WTC11 (cell line): Measurements from ENCODE around the gene SMARCA4. TPM values are rescaled to one million over a fixed set of nuclear protein-coding genes. Genes with fewer than 3 reads are reported as not detected.

Source experiments
- ATAC-seq: fragments of 200-7000 bp; cut with Tn5 transposase; 2 replicates; pipeline ENCODE4 v1.10.0; 2021; ENCODE audit warnings: mild to moderate bottlenecking, moderate library complexity
- CTCF ChIA-PET: fragments of 300-600 bp; sonication (Branson Sonifier 250); formaldehyde crosslinking; loops from one replicate; lab custom pipeline; 2021; ENCODE audit warnings: antibody characterized with exemption; lab: Charles Lee
- POLR2A ChIA-PET: fragments of 350-600 bp; sonication (Branson Sonifier 250); formaldehyde crosslinking; loops from one replicate; lab custom pipeline; 2021; ENCODE audit warnings: antibody characterized with exemption; lab: Charles Lee
- DNase-seq: peaks from one replicate; pipeline ENCODE4 v3.0.0; 2021; ENCODE audit warnings: low spot score
- H3K27ac Mint-ChIP-seq: 2 replicates; pipeline ENCODE4 v1.8.0; 2021; ENCODE audit warnings: mixed read lengths
- H3K27me3 Mint-ChIP-seq: 2 replicates; pipeline ENCODE4 v1.8.0; 2021; ENCODE audit warnings: low read depth, mild to moderate bottlenecking, moderate library complexity, mixed read lengths
- H3K36me3 Mint-ChIP-seq: 2 replicates; pipeline ENCODE4 v1.8.0; 2021; ENCODE audit warnings: mixed read lengths
- H3K4me1 Mint-ChIP-seq: 2 replicates; pipeline ENCODE4 v1.8.0; 2022; ENCODE audit warnings: mixed read lengths
- H3K4me3 Mint-ChIP-seq: 2 replicates; pipeline ENCODE4 v1.8.0; 2021; ENCODE audit warnings: mild to moderate bottlenecking, moderate library complexity, mixed read lengths
- H3K9me3 Mint-ChIP-seq: 2 replicates; pipeline ENCODE4 v1.8.0; 2021; ENCODE audit warnings: mixed read lengths
- AR ChIP-seq: fragments of 250-450 bp; sonication (Bioruptor Pico); IDR thresholded peaks from 2 replicates; pipeline ENCODE4 v1.9.0; 2021; ENCODE audit warnings: mild to moderate bottlenecking
- ARID4B ChIP-seq: sonication (generic); formaldehyde crosslinking; IDR thresholded peaks from 2 replicates; pipeline ENCODE4 v1.8.0; 2023; ENCODE audit warnings: missing genetic modification reagents, mild to moderate bottlenecking, borderline replicate concordance
- CREB1 ChIP-seq: sonication (generic); formaldehyde crosslinking; IDR thresholded peaks from 2 replicates; pipeline ENCODE4 v1.8.0; 2023; ENCODE audit warnings: mild to moderate bottlenecking, missing genetic modification reagents
- CTCF ChIP-seq: fragments of 200-600 bp; IDR thresholded peaks from 2 replicates; pipeline ENCODE4 v1.8.0; 2022; ENCODE audit warnings: antibody characterized with exemption
- E2F4 ChIP-seq: sonication (generic); formaldehyde crosslinking; IDR thresholded peaks from 2 replicates; pipeline ENCODE4 v1.8.1; 2022; ENCODE audit warnings: low read depth, mild to moderate bottlenecking, moderate library complexity, missing genetic modification reagents, borderline replicate concordance
- ELF4 ChIP-seq: sonication (generic); formaldehyde crosslinking; IDR thresholded peaks from 2 replicates; pipeline ENCODE4 v1.8.1; 2022; ENCODE audit warnings: low read depth, mild to moderate bottlenecking, moderate library complexity, missing genetic modification reagents
- EMX1 ChIP-seq: fragments of 250-450 bp; sonication (Bioruptor Pico); IDR thresholded peaks from 2 replicates; pipeline ENCODE4 v1.8.0; 2021; ENCODE audit warnings: mild to moderate bottlenecking
- ERG ChIP-seq: fragments of 250-450 bp; sonication (Bioruptor Pico); IDR thresholded peaks from 2 replicates; pipeline ENCODE4 v1.8.0; 2021; ENCODE audit warnings: mild to moderate bottlenecking
- ESRRA ChIP-seq: sonication (generic); formaldehyde crosslinking; IDR thresholded peaks from 2 replicates; pipeline ENCODE4 v1.8.1; 2022; ENCODE audit warnings: mild to moderate bottlenecking, missing genetic modification reagents, borderline replicate concordance
- ETV6 ChIP-seq: sonication (generic); formaldehyde crosslinking; IDR thresholded peaks from 2 replicates; pipeline ENCODE4 v1.8.1; 2022; ENCODE audit warnings: mild to moderate bottlenecking, missing genetic modification reagents
- GRHL2 ChIP-seq: fragments of 250-450 bp; sonication (Bioruptor Pico); IDR thresholded peaks from 2 replicates; pipeline ENCODE4 v1.8.0; 2022; ENCODE audit warnings: mild to moderate bottlenecking, moderate library complexity; ENCODE audit not compliant: insufficient replicate concordance, severe bottlenecking
- GTF2I ChIP-seq: fragments of 250-450 bp; sonication (Bioruptor Pico); conservative IDR thresholded peaks from 2 replicates; pipeline ENCODE4 v1.4.0; 2021; ENCODE audit warnings: mild to moderate bottlenecking
- HMGA2 ChIP-seq: fragments of 250-450 bp; sonication (Bioruptor Pico); IDR thresholded peaks from 2 replicates; pipeline ENCODE4 v1.4.0; 2021; ENCODE audit warnings: mild to moderate bottlenecking, moderate library complexity
- JAZF1 ChIP-seq: fragments of 250-450 bp; sonication (Bioruptor Pico); IDR thresholded peaks from 2 replicates; pipeline ENCODE4 v1.9.0; 2021; ENCODE audit warnings: moderate library complexity, mild to moderate bottlenecking, inconsistent platforms
- MXD4 ChIP-seq: fragments of 250-450 bp; sonication (Bioruptor Pico); IDR thresholded peaks from 2 replicates; pipeline ENCODE4 v1.8.0; 2021; ENCODE audit warnings: mild to moderate bottlenecking, moderate library complexity, borderline replicate concordance
- NR2C2 ChIP-seq: sonication (generic); formaldehyde crosslinking; IDR thresholded peaks from 2 replicates; pipeline ENCODE4 v1.8.0; 2022; ENCODE audit warnings: mild to moderate bottlenecking, missing genetic modification reagents
- PREB ChIP-seq: sonication (generic); formaldehyde crosslinking; IDR thresholded peaks from 2 replicates; pipeline ENCODE4 v1.8.1; 2022; ENCODE audit warnings: mild to moderate bottlenecking, missing genetic modification reagents, moderate library complexity, borderline replicate concordance
- SOX15 ChIP-seq: fragments of 250-450 bp; sonication (Bioruptor Pico); IDR thresholded peaks from 2 replicates; pipeline ENCODE4 v1.9.0; 2021; ENCODE audit warnings: mild to moderate bottlenecking
- TCF7 ChIP-seq: sonication (generic); formaldehyde crosslinking; IDR thresholded peaks from 2 replicates; pipeline ENCODE4 v1.8.0; 2022; ENCODE audit warnings: mild to moderate bottlenecking, low read depth, missing genetic modification reagents, moderate library complexity
- ZBTB43 ChIP-seq: sonication (generic); formaldehyde crosslinking; IDR thresholded peaks from 2 replicates; pipeline ENCODE4 v1.8.1; 2023; ENCODE audit warnings: mild to moderate bottlenecking, missing genetic modification reagents
- ZNF121 ChIP-seq: sonication (generic); formaldehyde crosslinking; IDR thresholded peaks from 2 replicates; pipeline ENCODE4 v1.8.0; 2023; ENCODE audit warnings: missing genetic modification reagents
- ZNF232 ChIP-seq: sonication (generic); formaldehyde crosslinking; IDR thresholded peaks from 2 replicates; pipeline ENCODE4 v1.8.0; 2022; ENCODE audit warnings: mild to moderate bottlenecking, missing genetic modification reagents
- ZNF263 ChIP-seq: sonication (generic); formaldehyde crosslinking; IDR thresholded peaks from 2 replicates; pipeline ENCODE4 v1.8.1; 2022; ENCODE audit warnings: low read depth, mild to moderate bottlenecking, moderate library complexity, missing genetic modification reagents
- total RNA-seq: library from RNA; stranded (reverse); gene quantifications from 3 replicates; pipeline ENCODE4 v1.2.3, GENCODE V29; 2021

The SMARCA4 gene
- total RNA-seq, 1 experiment from 2014 or later, result 295 TPM

GRCh38 chr19:11053817-11054195, 93.0 kb downstream of the SMARCA4 start (continued):
- no peak for TF ChIP-seq CTCF
- TF ChIP-seq TCF7 (CRISPR knock-in tag), result no peak
- TF ChIP-seq, all 79 proteins: peak for 0

- ChIA-PET CTCF (no interaction called here), POLR2A (no interaction called here)
- Mint-ChIP-seq H3K4me1 (no peaks in the 10 kb centered on the region), H3K9me3 (no peaks in the 10 kb centered on the region), H3K27me3 (no peaks in the 10 kb centered on the region), H3K4me3 (no peak overlapping the region)
- DNase-seq, result no peak
- TF ChIP-seq GTF2I (no peak), ETV6 (no peak), SOX15 (CRISPR knock-in tag) (no peak), ZNF263 (CRISPR knock-in tag) (no peak), HMGA2 (CRISPR knock-in tag) (no peak), ELF4 (CRISPR knock-in tag) (no peak), PREB (CRISPR knock-in tag) (no peak), ERG (no peak), ESRRA (CRISPR knock-in tag) (no peak), CREB1 (no peak), MXD4 (CRISPR knock-in tag) (no peak), E2F4 (no peak), ZNF232 (no peak), ZNF121 (CRISPR knock-in tag) (no peak), ZBTB43 (CRISPR knock-in tag) (no peak), NR2C2 (no peak)
- TF ChIP-seq, all 79 proteins: peak for 0
- no peak for ATAC-seq
- peaks cover 8% of the 10 kb centered on the region for H3K36me3 Mint-ChIP-seq
- no peak overlapping the region for H3K27ac Mint-ChIP-seq
Measured at GRCh38 chr19:11054200-11054599, 93.4 kb downstream of the SMARCA4 start.

GRCh38 chr19:11054628-11055027, 93.8 kb downstream of the SMARCA4 start:
- DNase-seq (no peak), ATAC-seq (no peak)
- ChIA-PET POLR2A (no interaction called here), CTCF (no interaction called here)
- Mint-ChIP-seq H3K4me1 (no peaks in the 10 kb centered on the region), H3K27ac (0 out of 2 replicates have a peak overlapping the region, but pooled peaks have one; percentile 32), H3K9me3 (no peaks in the 10 kb centered on the region), H3K4me3 (no peak overlapping the region), H3K36me3 (peaks cover 12% of the 10 kb centered on the region), H3K27me3 (no peaks in the 10 kb centered on the region)
- TF ChIP-seq EMX1 (CRISPR knock-in tag), result no peak
- no peak for TF ChIP-seq GRHL2 (CRISPR knock-in tag)
- TF ChIP-seq AR (CRISPR knock-in tag), result no peak
- no peak for TF ChIP-seq ARID4B
- no peak for TF ChIP-seq JAZF1
